ENCODE measurements around the gene NSUN7.

- TF ChIP-seq CTCF (IDR thresholded peaks at IDR 0.05) (no peak), POLR2A (IDR thresholded peaks at IDR 0.05) (no peak)
Measured at GRCh38 chr4:40713798-40714197, 36.0 kb upstream of the NSUN7 start.

Measured in gastroesophageal sphincter (tissue), 3 donors.